WERI-Rb-1 (cell line): ENCODE measurements around the gene FUT9.

Experiments
- DNase-seq: peaks from one replicate; pipeline ENCODE4 v3.0.0-alpha.2; 2020
- H3K27ac ChIP-seq: fragments of 250-450 bp; sonication (Bioruptor Pico); 2 replicates; pipeline ENCODE4 v1.5.1; 2020; ENCODE audit warnings: mild to moderate bottlenecking, moderate library complexity
- H3K27me3 ChIP-seq: fragments of 250-450 bp; sonication (Bioruptor Pico); 2 replicates; pipeline ENCODE4 v1.5.1; 2021; ENCODE audit warnings: mild to moderate bottlenecking, low read depth, moderate library complexity; ENCODE audit not compliant: insufficient read depth, severe bottlenecking
- H3K36me3 ChIP-seq: fragments of 250-450 bp; sonication (Bioruptor Pico); 2 replicates; pipeline ENCODE4 v1.5.1; 2020; ENCODE audit warnings: mild to moderate bottlenecking, moderate library complexity
- H3K4me3 ChIP-seq: 2 replicates; pipeline ENCODE4 v1.5.1; 2011; ENCODE audit warnings: low read depth, mild to moderate bottlenecking, control low read depth, low read length
- H3K9me3 ChIP-seq: fragments of 250-450 bp; sonication (Bioruptor Pico); 2 replicates; pipeline ENCODE4 v1.5.1; 2021; ENCODE audit warnings: mild to moderate bottlenecking, moderate library complexity; ENCODE audit not compliant: severe bottlenecking
- TF ChIP-seq, protein P1 (sequence below): IDR thresholded peaks from 2 replicates; pipeline ENCODE4 v1.5.1; 2011; ENCODE audit warnings: low read depth, mild to moderate bottlenecking, control low read depth, inconsistent platforms, low read length

FUT9 gene

DNA sequence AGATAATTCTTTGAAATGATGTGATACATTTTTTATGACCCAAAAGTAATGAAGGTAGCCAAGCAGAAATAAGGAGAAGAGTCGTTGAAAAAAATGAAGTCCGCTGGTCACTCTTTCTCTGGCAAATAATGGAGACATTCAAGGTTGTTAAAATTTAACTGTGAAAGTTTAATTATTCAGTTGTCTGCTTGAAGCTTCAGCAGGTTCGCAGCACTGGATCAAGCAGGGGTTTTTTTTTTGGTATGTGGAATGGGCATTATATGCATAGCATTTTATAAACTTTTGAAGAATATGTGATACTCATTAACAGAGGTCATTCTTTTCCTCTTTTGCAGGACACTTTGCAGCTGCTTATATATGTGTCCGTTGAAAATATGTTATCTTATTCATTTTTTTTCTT, 21.6 kb upstream of the FUT9 start:
- DNase-seq: no peak
- peaks cover 3% of the 10 kb centered on the region for H3K9me3 ChIP-seq
- no peaks in the 10 kb centered on the region for H3K27me3 ChIP-seq
- TF ChIP-seq, protein P1, sequence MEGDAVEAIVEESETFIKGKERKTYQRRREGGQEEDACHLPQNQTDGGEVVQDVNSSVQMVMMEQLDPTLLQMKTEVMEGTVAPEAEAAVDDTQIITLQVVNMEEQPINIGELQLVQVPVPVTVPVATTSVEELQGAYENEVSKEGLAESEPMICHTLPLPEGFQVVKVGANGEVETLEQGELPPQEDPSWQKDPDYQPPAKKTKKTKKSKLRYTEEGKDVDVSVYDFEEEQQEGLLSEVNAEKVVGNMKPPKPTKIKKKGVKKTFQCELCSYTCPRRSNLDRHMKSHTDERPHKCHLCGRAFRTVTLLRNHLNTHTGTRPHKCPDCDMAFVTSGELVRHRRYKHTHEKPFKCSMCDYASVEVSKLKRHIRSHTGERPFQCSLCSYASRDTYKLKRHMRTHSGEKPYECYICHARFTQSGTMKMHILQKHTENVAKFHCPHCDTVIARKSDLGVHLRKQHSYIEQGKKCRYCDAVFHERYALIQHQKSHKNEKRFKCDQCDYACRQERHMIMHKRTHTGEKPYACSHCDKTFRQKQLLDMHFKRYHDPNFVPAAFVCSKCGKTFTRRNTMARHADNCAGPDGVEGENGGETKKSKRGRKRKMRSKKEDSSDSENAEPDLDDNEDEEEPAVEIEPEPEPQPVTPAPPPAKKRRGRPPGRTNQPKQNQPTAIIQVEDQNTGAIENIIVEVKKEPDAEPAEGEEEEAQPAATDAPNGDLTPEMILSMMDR: no peak
- no peak overlapping the region for H3K4me3 ChIP-seq
- no peak overlapping the region for H3K27ac ChIP-seq
- no peaks in the 10 kb centered on the region for H3K36me3 ChIP-seq

DNA sequence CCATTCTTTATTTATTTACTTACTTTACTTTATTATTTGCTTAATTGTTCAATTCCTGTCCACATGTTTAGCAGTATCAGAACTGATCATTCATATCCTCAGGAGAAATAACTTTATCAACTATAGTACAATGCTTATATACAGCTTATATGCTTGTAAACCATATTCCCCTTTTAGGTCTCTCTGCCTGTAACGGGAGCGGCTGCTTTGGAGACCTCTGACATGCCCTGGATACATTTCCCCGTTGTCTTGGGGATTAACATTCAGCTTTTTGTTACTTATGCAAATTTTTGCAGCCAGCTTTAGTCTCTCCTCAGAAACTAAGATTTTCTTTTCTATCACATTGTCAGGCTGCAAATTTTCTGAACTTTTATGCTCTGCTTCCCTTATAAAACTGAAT, 17.6 kb upstream of the FUT9 start:
- no peak for DNase-seq
- Histone ChIP-seq H3K4me3 (no peak overlapping the region), H3K36me3 (no peaks in the 10 kb centered on the region), H3K27me3 (no peaks in the 10 kb centered on the region), H3K27ac (no peak overlapping the region), H3K9me3 (no peaks in the 10 kb centered on the region)
- TF ChIP-seq, protein P1: no peak

DNA sequence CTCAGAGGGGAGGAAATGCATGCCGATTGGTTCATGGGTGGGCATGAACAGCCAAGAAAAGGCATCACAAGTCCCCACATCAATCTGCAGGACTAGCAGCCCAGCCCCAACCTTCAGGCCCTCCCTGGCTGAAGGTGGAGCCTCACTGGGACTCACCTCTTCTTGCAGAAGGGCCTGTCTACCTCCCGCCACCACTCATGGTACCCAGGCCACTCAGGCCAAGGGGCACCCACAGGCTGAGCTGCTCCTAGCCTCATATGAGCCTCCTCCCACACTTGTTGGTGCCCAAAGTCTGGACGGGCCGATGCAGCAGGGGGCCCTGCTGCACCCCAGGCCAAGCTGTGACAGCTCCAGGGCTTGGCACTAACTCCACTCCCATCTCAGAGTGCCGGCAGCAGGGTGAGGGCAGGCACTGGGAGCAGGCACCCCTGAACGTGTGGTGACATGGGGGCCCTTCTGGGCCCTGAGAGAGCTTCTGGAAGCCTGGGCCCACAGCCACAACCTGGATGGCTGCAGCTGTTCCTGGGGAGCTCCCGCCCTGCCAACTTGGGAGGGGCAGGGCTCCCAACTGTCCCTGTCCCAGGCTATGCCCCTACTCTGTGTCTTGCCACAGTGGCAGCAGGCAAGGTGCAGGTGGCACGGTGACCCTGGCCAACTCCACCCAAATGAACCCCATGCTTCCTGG, 13.7 kb upstream of the FUT9 start:
- no peaks in the 10 kb centered on the region for H3K9me3 ChIP-seq
- no peak overlapping the region for H3K4me3 ChIP-seq
- H3K27ac ChIP-seq: no peak overlapping the region
- TF ChIP-seq, protein P1: no peak
- DNase-seq: no peak
- no peaks in the 10 kb centered on the region for H3K27me3 ChIP-seq
- H3K36me3 ChIP-seq: no peaks in the 10 kb centered on the region

DNA sequence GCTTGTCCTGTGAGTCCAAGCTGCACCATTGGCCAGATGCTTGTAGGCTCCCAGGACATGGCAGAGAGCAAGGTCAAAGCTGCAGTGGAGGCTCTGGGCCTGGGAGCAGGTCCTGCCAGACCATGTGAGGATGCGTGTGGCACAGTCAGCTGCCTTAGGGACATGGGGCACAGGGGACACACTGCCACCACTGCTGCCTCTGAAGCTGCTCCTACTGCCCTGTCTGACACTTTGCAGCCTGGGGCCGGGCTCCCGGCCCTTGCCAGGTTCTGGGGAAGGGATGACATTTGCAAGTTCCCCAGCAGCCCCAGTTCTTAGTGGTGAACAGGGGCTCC, 13.2 kb upstream of the FUT9 start:
- H3K27ac ChIP-seq: no peak overlapping the region
- H3K27me3 ChIP-seq: no peaks in the 10 kb centered on the region
- no peak overlapping the region for H3K4me3 ChIP-seq
- no peak for DNase-seq
- TF ChIP-seq, protein P1: no peak
- H3K9me3 ChIP-seq: no peaks in the 10 kb centered on the region
- no peaks in the 10 kb centered on the region for H3K36me3 ChIP-seq

DNA sequence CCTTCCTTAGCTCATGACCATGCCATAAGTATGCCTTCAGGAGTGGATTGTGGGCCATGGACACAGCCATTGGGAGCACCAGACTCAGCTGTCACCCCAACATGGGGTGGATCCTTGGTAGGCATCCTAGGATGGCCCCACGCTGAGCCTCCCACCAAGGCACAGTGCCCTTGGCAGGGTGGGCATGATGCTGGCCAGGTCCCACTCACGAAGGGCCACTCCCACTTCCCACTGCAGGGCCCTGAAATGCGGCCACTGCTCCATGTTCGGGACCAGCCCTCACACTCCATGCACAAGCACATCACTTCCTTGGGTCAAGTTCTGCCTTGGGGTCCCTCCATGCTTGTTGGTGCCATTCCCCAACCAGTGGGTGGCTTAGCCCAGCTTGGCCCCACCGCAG, 12.9 kb upstream of the FUT9 start:
- Histone ChIP-seq H3K36me3 (no peaks in the 10 kb centered on the region), H3K9me3 (no peaks in the 10 kb centered on the region), H3K4me3 (no peak overlapping the region), H3K27ac (no peak overlapping the region), H3K27me3 (no peaks in the 10 kb centered on the region)
- TF ChIP-seq, protein P1: no peak
- DNase-seq: no peak

DNA sequence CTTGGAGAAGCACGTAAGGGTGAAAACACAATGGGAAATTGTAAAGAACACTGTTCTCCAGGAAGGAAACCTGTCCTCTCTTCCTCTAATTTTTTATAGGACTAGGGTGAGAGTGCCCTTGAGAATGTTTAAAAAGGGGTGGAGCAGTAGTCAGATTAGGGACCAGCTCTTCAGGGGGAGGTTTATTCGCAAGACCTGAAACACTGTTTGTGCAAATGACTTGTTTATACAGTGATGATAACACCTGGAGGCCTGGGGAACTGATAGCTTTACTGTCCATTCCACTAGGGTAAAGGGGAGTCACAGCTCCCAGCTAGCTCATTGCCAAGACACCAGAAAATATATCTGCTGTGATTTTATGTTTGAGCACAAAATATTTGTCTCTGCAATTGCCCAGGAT, 8.1 kb upstream of the FUT9 start:
- TF ChIP-seq, protein P1: no peak

More for the DNA sequence above, 8.1 kb upstream of the FUT9 start:
- no peaks in the 10 kb centered on the region for H3K36me3 ChIP-seq
- H3K4me3 ChIP-seq: no peak overlapping the region
- no peak overlapping the region for H3K27ac ChIP-seq
- H3K27me3 ChIP-seq: no peaks in the 10 kb centered on the region
- no peaks in the 10 kb centered on the region for H3K9me3 ChIP-seq
- DNase-seq: no peak
